ENCODE data around the gene DNAH6. TPM values are rescaled to one million over a fixed set of nuclear protein-coding genes. Genes with fewer than 3 reads are reported as not detected.

The DNAH6 gene
- total and polyA plus RNA-seq, 10 of the 15 experiments (the other 5 are each of a cell fraction or from before 2014, with no cell fraction given), result 0.07 to 1.0 (median 0.29) TPM

DNA sequence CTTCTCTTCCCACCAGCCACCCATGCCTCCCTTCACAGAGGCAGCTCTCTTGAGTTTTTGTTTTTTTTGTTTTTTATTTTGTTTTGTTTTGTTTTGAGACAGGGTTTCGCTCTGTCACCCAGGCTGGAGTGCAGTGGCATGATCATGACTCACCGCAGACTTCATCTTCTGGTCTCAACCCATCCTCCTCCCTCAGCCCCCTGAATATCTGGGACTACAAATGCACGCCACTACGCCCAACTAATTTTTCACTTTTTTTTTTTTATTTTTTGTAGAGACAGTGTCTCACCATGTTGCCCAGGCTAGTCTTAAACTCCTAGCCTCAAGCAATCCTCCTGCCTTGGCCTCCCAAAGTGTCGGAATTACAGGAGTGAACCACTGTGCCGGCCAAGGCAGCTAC, 203.1 kb downstream of the DNAH6 start:
- CTCF ChIA-PET, result no interaction called here
- intact Hi-C loops (cut with micrococcal nuclease; ENCODE audit: unreplicated experiment), result no loop called here
- H3K79me2 ChIP-seq (ENCODE audit: control insufficient read depth, insufficient read depth, low read length), result no peaks in the 10 kb centered on the region
- POLR2A ChIA-PET, result no interaction called here
- H3K9ac ChIP-seq (ENCODE audit: control insufficient read depth, insufficient read depth, low read length), result no peak overlapping the region
- no peak overlapping the region for H3K4me3 ChIP-seq
- RAD21 ChIA-PET (ENCODE audit: unreplicated experiment), result no interaction called here
- no peaks in the 10 kb centered on the region for H4K20me1 ChIP-seq (ENCODE audit: control insufficient read depth, insufficient read depth)
- TF ChIP-seq RAD51 (IDR thresholded peaks at IDR 0.05), result no peak
- no peak for TF ChIP-seq SP1 (IDR thresholded peaks at IDR 0.05; ENCODE audit: low read depth, low read length)
- TF ChIP-seq, protein P1, sequence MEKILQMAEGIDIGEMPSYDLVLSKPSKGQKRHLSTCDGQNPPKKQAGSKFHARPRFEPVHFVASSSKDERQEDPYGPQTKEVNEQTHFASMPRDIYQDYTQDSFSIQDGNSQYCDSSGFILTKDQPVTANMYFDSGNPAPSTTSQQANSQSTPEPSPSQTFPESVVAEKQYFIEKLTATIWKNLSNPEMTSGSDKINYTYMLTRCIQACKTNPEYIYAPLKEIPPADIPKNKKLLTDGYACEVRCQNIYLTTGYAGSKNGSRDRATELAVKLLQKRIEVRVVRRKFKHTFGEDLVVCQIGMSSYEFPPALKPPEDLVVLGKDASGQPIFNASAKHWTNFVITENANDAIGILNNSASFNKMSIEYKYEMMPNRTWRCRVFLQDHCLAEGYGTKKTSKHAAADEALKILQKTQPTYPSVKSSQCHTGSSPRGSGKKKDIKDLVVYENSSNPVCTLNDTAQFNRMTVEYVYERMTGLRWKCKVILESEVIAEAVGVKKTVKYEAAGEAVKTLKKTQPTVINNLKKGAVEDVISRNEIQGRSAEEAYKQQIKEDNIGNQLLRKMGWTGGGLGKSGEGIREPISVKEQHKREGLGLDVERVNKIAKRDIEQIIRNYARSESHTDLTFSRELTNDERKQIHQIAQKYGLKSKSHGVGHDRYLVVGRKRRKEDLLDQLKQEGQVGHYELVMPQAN (conservative IDR thresholded peaks at IDR 0.05), result no peak
- no peak for TF ChIP-seq SKIL (IDR thresholded peaks at IDR 0.05; ENCODE audit: low read depth, poor library complexity, severe bottlenecking)
- TF ChIP-seq, protein P2, sequence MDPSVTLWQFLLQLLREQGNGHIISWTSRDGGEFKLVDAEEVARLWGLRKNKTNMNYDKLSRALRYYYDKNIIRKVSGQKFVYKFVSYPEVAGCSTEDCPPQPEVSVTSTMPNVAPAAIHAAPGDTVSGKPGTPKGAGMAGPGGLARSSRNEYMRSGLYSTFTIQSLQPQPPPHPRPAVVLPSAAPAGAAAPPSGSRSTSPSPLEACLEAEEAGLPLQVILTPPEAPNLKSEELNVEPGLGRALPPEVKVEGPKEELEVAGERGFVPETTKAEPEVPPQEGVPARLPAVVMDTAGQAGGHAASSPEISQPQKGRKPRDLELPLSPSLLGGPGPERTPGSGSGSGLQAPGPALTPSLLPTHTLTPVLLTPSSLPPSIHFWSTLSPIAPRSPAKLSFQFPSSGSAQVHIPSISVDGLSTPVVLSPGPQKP (IDR thresholded peaks at IDR 0.05; ENCODE audit: low read depth, low read length), result no peak
- no peak for TF ChIP-seq EED (IDR thresholded peaks at IDR 0.05; ENCODE audit: low read depth)
- TF ChIP-seq PKNOX1 (IDR thresholded peaks at IDR 0.05), result no peak
- no peak for TF ChIP-seq TARDBP (IDR thresholded peaks at IDR 0.05; ENCODE audit: borderline replicate concordance)
- TF ChIP-seq, protein P3, sequence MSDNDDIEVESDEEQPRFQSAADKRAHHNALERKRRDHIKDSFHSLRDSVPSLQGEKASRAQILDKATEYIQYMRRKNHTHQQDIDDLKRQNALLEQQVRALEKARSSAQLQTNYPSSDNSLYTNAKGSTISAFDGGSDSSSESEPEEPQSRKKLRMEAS (IDR thresholded peaks at IDR 0.05; ENCODE audit: low read depth, low read length), result no peak
- TF ChIP-seq RCOR1 (conservative IDR thresholded peaks at IDR 0.05; ENCODE audit: low read depth, low read length), result no peak
- no peak for TF ChIP-seq HCFC1 (IDR thresholded peaks at IDR 0.05; ENCODE audit: low read length)
- H3K4me2 ChIP-seq (ENCODE audit: control insufficient read depth, insufficient read depth), result no peak overlapping the region
- ATAC-seq (no peak), FAIRE-seq (no peak), DNase-seq (ENCODE audit: low read depth, low spot score) (no peak)
- no peaks in the 10 kb centered on the region for H3K4me1 ChIP-seq (ENCODE audit: control insufficient read depth, insufficient read depth, low read length)
- WGBS (ENCODE audit: insufficient coverage, insufficient replicate concordance, low lambda C conversion rate, missing lambda C conversion rate), result 49% methylated on average over 6 of the region's 6 CpGs
- no peaks in the 10 kb centered on the region for H3K27me3 ChIP-seq (replicated peaks in 1 of 2; ENCODE audit: control insufficient read depth in 2 of 2, insufficient read depth in 2 of 2, low read length in 1 of 2)
- no peak overlapping the region for H2AFZ ChIP-seq (ENCODE audit: control insufficient read depth, low read depth, low read length)
- H3K36me3 ChIP-seq (ENCODE audit: control insufficient read depth in 2 of 2, insufficient read depth in 2 of 2, low read length in 1 of 2), result no peaks in the 10 kb centered on the region
- no TSS peak for BruUV-seq (replicated peaks)
- SMC1A ChIA-PET (ENCODE audit: uncharacterized antibody, unreplicated experiment), result no interaction called here
- no peaks in the 10 kb centered on the region for H3K9me3 ChIP-seq (replicated peaks; ENCODE audit: control insufficient read depth, insufficient read depth, low read length)
- in situ Hi-C loops (cut with MboI), result no loop called here
- H3K27ac ChIP-seq (ENCODE audit: control insufficient read depth, insufficient read depth), result no peak overlapping the region

Data from GM12878 (cell line).